ENCODE measurements around the gene NOTUM.

Gene NOTUM

DNA sequence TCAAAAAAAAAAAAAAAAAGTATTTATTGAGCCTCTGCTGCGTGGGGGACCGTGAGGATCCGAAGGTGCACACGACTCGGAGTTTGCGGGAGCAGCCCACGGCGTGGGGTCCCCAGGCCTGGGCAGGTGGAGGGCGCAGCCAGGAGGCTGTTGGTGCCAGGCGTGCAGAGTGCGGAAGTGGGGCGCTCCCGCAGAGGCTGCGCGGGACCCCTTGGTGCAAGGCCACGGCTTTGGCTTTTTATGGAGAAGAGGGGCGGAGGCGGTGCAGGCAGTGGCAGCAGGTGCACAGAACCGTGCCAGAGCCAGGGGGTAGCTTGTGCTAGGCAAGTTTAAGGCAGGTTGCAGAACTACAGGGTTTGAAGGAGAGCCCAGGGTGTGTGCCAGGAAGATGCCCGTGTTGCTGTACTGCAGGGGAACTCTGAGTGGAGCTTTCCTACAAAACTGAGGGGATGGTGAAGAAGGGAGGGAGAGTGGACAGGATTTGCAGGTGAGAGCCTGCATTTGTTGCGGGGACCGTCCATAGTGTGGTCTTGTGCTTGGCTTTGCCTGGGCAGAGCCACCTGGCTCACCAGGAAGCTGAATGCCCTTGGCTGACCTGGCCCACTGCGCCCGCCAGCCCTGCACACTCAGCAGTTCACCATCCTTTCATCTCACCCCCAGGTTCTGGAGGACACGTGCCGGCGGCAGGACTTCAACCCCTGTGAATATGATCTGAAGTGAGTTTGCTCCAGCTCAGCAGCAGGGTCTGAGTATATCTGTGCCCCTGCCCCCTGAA, 17.7 kb upstream of the NOTUM start:
- no peak for DNase-seq (ENCODE audit: low read depth in 4 of 4, low spot score in 1 of 4)

- peak; percentile 86 to 90 (median 86) for DNase-seq (ENCODE audit: low read depth in 4 of 4, low spot score in 1 of 4)
Measured at GRCh38 chr17:81977211-81977808, 16.3 kb upstream of the NOTUM start, which contains the start of gene ASPSCR1. TSS of gene ASPSCR1 (plus strand) at chr17:81977629. CDS start at chr17:81977647, 18 bp downstream.

DNA sequence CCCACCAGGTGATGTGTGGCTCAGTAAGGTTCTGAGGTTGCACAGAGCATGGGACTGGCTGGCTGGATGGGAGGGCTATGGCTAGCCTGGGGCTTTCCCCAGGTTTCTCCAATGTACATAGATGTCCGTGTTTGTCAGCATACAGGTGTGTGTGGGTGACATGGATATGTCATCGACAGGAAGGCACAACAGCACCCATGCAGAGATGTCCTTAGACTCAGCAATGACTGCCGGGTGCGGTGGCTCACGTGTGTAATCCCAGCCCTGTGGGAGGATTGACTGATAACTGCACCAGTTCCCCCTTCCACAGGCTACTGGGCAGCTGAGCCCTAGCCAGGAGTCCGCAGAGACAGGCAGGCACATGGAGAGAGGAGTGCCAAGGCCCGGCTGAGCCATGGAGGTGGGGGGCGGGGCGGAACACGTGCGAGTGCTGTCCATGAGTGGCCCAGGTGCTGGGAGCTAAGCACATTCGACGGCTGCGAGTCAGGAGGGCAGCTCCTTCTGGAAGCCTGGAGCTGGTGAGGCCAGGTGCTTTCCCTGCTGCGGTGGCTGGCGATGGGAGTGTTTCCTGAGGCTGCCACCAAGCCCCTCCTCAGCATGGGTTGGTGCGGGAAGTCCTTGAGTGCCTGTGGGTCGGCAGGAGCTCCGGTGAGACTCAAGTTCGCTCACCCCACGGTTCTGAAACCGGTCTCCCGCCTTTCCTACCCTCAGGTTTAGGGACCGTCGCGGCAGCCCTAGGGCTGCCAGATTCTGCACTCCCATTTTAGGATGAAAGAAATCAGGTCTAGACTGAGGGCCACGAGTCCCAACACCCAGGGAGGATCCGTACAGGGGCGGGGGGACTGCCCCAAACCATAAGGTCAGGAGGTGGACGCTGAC, 15.6 kb upstream of the NOTUM start:
- DNase-seq (ENCODE audit: low read depth in 4 of 4, low spot score in 1 of 4): peak in 3 of 4 experiments; percentile 13 to 46 (median 20)

GRCh38 chr17:81973432-81973831, 12.4 kb upstream of the NOTUM start:
- DNase-seq (ENCODE audit: low read depth in 4 of 4, low spot score in 1 of 4): no peak

DNA sequence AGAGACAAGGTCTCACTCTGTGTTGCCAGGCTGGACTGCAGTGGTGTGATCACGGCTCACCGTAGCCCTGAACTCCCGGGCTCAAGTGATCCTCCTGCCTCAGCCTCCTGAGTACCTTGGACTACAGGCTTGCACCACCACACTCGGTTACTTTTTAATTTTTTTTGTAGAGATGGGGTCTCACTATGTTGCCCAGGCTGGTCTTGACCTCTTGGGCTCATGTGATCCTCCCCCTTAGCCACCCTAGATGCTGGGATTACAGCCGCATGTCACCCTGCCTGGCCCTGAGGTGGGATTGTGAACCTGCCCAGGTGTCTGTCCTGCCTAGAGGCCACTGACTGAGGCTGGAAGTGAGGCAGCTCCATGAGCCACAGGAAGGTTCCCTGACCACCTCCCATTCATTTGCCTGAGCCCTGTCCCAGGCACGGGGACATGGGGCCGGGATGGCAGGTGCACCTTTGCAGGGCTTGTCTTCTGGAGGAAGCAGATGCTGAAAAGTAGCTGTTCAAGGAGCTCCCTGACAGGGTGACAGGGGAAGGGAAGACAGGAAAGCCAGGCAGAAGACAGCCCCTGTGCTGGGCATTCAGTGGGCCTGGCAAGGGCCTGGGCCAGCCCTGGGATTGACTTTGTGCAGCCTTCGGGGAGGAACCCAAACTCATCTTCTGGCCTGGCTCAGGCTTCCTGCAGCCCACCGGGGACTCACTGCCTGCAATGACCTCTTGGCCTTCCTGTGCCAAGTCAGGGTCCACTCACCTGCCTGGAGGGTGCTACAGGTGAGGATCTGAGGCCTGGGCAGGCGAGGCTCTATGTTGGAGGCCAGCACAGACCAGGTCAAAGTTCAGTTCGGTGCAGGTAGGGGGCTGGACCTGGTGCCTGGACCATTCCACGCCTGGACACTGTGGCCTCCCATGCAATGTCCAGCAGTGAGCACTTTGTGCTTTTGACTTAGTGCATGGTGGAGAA, 8.1 kb upstream of the NOTUM start:
- DNase-seq (ENCODE audit: low read depth in 4 of 4, low spot score in 1 of 4): no peak

- no peak for DNase-seq (ENCODE audit: low read depth in 4 of 4, low spot score in 1 of 4)
Measured at GRCh38 chr17:81968396-81968745, 7.4 kb upstream of the NOTUM start.

- peak; percentile 56 to 84 (median 70) for DNase-seq (ENCODE audit: low read depth in 4 of 4, low spot score in 1 of 4)
Measured at GRCh38 chr17:81967533-81968395, 6.8 kb upstream of the NOTUM start.

DNA sequence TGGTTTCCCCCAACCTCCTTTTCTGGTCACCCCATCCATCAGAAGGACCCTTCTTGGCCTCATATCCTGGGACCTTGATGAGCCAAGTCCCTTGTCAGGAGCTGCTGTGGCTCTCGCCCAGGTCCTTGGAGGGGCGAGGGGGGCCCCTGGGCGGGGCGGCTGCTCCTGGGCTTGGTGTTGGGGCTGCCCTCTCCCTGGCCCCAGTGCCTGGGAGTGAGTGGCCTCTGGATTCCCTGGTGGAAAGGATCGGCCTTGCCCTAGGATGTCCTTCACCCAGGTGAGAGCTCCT, 6.2 kb upstream of the NOTUM start:
- no peak for DNase-seq (ENCODE audit: low read depth in 4 of 4, low spot score in 1 of 4)

- no peak for DNase-seq (ENCODE audit: low read depth in 4 of 4, low spot score in 1 of 4)
Measured at GRCh38 chr17:81966343-81967243, 5.6 kb upstream of the NOTUM start.

DNA sequence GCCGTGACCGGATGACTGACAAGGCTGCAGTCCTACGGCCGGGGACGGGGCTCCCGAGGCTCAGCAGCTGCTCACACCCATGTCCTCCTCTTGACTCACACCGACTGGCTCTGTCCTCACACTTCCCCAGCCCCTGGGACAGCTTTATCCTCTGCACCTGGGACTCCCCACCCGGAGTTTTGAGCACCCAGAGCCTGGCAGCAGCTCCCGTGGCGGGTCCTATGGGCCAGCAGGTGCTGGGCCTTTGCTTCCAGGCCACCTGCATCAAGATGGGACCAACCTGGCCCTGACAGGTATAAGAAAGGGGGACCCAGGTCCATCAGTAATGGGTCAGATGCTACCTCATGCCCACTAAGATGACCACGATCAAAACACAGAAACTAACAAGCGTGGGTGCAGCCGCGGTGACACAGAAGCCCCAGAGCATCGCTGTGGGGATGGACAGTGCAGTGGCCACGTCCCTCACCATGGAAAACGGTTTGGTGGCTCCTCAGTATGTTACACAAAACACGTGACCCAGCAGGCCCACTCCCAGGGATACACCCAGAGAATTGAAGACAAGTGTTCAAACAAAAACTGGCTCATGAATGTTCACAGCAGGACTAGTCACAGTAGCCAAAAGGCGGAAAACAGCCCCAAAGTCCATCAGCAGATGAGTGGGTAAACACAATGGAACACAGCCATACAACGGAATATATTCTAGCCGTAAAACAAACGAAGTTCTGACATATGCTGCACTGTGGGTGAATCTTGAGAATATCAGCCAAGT, 3.3 kb upstream of the NOTUM start:
- no peak for DNase-seq (ENCODE audit: low read depth in 4 of 4, low spot score in 1 of 4)

GRCh38 chr17:81962499-81963441, 1.8 kb upstream of the NOTUM start:
- DNase-seq (ENCODE audit: low read depth in 4 of 4, low spot score in 1 of 4): no peak

GRCh38 chr17:81961521-81962498, 823 bp upstream of the NOTUM start:
- DNase-seq (ENCODE audit: low read depth in 4 of 4, low spot score in 1 of 4): no peak

- DNase-seq (ENCODE audit: low read depth in 4 of 4, low spot score in 1 of 4): no peak
Measured at GRCh38 chr17:81960130-81960958, 643 bp downstream of the NOTUM start.

- DNase-seq (ENCODE audit: low read depth in 4 of 4, low spot score in 1 of 4): peak; percentile 49 to 69 (median 60)
Measured at GRCh38 chr17:81959362-81960129, 1.4 kb downstream of the NOTUM start.
